ENCODE data around the gene RNU6-1.

Gene RNU6-1

DNA sequence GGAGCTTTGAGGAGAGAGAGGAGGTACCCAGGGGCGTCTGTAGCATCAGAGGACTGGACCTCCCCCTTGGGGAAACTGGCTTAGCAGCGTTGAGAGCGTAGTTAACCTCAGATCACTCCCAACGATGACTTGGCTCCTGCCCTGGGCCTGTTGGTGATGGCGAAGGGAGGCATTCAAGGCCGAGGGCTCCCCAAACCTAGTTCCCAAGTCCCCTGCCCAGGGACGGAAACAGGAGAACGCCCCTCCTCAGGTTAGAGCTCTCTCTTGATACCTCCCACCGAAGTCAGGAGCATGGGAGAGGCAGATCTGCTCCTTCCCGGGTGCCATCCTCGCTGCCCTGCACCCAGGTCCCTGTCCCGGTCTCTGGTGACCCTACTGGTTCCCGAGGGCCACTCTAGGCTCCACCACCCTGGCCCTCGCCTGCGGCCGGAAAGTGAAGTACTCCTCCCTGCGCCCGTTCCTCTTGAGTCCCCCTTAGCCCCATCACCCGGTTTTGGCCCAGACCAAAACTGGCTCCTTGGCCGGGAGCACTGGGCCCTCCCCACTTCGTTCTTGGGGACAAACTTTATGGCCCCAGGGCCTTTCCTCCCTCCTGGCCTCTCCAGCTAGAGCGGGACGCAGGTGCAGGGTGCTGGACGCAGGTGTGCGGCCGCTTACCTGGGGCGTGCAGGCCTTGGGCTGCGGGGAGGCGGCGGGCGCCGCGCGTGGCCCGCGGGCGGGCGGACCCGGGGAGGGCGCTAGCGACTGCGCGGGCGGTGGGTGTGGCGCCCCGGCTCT, 17.1 kb downstream of the RNU6-1 start:
- no peak for DNase-seq (ENCODE audit: low read depth in 1 of 2, low spot score in 1 of 2)

DNA sequence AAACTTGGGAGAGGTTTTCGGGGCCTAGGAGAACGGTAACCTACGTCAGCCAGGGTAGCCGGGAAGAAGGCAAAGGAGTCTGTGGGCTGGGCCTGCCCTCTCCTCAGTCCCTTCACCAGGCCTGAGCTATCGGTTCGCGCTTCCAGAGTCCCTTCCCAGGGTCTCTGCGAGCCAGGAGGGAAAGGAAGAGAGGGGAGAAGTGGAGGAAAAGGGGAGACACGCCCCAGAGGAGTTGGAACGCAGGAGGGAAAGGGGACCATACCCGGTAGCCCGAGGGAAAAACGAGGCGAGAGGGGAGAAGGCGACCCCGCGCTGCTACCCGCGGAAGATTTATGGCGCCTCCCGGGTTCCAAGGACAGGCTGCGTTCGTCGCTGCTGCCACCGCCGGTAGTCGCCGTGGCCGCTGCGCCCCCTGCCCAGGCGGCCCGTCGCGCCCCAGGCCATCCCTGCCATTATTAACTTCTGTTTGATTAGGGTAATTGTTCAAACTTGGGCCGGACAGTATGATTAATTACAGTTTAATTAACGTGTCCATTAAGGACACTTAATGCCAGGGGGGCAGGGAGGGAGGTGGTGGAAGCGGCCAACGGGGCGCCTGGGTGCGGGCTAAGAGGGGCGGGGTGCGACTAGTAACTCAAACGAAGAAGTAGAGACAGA, 17.9 kb downstream of the RNU6-1 start:
- no peak for DNase-seq (ENCODE audit: low read depth in 1 of 2, low spot score in 1 of 2)

DNA sequence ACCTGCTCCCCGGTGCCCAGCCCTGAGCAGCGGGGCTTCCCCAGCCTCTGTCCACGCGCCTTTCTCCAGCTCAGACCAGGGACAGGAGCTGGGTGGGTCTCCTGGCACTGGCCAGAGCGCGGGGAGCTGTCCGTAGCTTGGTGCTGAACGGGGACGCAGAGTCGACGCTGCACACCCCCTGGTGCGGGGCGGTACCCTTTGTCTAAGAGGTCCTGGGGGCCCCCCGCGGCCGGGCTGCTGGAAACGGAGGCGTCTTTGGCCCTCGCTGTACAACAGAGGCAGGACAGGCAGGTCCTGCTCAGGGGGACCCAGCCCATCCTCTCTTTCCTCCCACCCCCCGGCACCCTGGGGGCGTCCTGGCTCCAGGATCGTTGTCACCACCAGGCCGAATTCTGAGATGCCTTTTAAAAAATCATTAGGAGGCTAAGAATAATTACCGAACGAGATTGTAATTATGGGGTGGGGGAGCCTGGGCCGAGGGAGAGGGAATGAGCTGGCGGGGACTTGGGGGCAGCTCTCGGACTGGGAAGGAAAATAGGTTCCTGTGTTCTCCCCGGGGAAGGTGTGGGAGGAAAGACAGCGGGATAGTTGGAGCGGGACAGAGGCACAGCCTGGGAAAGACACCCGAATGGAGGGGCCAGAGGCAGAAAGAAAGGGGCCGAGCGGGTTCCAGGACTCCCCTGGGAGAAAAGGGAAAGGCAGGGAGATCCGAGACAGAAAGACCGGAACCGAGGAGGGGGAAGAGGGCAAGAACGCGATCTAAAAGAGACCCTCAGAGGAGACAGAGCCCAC, 18.7 kb downstream of the RNU6-1 start:
- no peak for DNase-seq (ENCODE audit: low read depth in 1 of 2, low spot score in 1 of 2)

DNA sequence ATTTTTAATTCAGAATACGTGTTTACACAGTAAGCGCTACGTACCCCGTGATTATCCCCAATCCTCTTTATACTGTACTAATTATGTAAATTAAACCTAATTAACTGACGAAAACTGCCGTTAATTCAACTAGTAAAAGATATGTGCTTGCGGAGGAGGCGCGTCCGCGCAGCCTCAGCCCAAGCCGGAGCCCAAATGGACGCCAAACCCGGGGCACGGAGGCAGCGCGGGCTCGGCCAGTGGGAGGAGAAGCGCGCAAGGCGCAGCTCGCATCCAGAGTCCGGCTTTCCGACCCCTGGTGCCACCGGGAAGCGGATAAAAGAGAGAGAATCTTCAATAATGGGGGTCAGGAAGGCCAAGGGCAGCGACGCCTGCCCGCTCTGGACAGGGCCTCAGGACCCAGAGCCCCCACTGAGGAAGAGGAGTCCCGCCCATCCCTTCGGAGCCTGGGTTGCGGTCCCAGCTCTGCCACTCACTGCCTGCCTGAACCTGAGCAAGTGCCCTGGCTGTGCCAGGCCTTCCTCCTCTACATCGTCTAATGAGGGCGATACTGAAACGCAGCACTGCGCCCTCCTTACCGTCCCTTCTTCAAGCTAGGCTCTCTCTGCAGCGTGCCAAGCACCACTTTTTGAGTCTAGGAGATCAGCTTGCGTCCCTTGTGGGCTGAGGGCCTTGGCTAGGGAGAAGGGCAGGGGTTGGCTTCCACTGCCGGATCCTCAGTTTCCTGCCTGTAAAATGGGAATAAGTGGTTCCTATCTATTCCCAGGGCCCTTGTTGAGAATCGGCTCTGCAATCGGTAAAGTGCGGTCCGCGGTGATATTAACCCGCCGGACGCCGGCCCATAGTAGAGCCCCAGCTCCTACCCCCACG, 19.5 kb downstream of the RNU6-1 start:
- DNase-seq (ENCODE audit: low read depth in 1 of 2, low spot score in 1 of 2) = no peak

DNA sequence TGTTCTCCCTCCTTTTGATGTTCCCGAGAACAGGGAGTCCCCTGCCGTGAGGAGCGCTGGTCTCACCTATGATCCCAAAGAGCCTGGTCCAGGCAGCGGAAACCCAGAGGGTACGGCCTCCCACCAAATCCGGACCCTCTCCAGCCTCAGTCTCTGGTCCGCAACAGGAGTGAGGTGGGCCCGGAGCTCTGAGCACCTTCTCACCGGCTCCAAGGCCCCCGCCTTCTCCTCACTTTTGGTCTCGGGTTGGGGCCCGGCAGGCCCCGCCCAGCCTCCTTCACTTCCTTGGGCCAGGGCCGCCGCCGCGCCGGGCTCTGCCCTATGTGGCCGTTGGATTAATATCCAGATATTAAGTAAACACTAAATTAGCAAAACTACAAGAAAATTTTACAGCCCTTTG, 20.2 kb downstream of the RNU6-1 start:
- DNase-seq (ENCODE audit: low read depth in 1 of 2, low spot score in 1 of 2) = no peak

DNA sequence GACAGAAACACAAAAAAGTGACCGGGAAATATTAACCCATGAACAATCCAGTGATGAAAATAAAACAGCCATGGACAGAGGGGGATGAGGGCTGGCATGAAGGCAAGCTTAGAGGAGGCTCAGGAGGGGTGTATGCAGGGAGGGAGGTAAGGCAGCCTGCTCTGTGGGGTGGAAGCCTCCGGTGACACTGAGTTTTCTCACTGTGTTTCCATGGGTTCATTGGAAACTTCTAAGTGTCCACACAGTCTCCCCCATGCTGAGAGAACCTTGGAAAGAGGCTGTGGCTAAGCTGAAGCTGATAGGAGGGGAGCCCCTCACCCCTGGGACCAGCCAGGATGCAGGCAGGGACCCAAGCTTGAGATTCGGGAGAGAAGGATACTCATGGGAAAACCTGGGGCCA, 21.4 kb downstream of the RNU6-1 start:
- DNase-seq (ENCODE audit: low read depth in 1 of 2, low spot score in 1 of 2) = no peak

DNA sequence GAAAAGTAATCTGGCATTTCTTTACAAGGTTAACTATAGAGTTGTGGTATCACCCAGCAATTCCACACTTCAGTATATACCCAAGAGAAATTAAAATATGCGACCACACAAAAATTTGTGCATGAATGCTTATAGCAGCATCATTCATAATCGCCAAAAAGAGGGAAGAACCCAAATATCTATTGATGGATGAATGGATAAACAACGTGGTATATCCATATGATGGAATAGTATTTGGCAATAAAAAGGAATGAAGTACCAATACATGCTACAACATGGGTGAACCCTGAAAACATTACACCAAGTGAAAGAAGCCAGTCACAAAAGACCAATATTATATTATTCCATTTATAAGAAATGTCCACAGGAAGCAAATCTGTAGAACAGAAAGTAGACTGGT, 23.2 kb downstream of the RNU6-1 start:
- DNase-seq (ENCODE audit: low read depth in 1 of 2, low spot score in 1 of 2) = no peak

DNA sequence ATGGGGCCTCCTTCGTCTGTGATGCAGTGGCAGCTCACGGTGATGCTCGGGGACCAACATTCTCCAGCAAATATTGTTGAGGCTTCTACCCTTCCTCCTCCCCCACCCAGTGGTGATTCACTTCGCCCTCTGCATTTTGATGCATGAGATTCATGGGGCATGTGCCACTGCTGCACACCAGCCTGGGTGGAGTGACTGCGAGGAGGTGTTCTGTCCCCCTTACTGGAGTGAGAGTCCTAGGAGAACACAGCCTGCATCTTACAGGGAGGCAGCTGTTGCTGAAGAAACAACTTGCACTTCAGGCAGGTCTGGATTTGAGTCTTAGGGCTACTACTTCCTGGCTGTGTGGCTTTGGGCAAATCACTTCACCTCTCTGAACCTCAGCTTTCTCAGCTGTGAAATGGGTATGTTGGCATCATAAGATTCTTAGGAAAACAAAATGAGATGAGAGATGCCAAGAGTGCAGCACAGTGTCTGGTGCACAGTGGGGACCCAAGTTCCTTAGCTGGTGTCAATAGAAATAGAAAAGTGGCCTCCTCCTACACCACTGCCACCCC, 24.7 kb downstream of the RNU6-1 start:
- no peak for DNase-seq (ENCODE audit: low read depth in 1 of 2, low spot score in 1 of 2)

DNA sequence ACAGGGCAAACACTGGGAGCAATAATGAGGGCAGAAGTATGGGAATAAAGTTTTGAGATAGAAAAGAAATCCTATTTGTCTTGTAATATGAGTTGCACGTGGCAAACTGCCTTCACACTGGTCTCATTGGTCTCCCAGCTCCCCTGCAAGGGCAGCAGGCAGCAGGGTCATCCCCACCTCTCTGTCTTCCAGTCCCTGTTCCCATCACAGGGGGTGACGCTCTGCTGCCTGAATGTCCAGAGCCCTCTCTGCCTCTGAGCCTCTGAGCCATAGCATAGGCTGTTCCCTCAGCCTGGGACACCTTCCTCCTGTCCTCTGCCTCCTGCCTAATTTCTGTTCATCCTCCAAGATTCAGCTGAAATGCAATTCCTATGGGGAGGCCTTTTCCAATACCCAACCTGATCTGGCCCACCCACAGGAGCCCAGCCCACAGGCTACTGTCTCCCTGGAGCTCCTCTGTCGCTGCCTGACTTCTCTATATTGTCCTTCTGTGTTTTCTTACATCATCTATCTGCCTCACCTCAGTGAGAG, 26.7 kb downstream of the RNU6-1 start:
- no peak for DNase-seq (ENCODE audit: low read depth in 1 of 2, low spot score in 1 of 2)

DNA sequence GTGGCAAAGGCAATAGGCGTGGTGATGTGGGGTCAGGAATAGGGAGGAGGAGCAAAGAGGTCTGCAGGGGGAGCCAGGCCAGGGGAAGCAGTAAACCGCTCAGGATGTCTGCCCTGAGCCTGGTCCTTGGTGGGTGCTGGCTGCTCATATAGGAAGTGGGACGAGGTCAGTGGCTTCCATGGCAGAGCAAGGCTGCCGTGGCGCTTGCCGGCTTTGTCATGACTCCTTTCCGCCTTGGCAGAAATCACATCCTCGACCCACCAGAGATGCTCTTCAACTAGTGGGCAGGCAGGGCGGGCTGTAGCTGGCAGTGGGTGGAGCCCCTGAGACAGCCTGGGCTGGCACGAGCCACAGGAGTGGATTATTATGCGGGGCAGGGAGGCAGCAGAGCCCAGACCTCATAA, 27.6 kb downstream of the RNU6-1 start:
- DNase-seq (ENCODE audit: low read depth in 1 of 2, low spot score in 1 of 2) = no peak

DNA sequence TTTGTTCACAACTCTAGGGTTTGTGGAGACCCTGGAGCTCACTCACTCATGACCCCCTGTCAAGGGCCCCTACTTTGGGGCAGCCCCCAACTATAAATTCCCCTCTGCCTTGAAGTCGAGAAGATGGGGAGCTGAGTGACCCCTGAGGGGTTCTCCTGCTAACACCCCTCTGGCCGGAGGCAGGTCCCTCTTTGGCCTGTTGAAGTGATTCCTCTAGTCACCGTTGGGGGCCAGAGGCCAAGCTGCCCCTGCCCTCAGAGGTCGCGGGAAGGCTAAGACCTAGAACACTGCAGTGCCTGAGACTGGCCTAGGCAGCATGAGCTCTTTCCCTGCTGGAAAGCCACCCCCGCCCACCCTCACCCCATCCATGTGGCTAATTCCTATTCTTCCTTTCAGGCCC, 30.0 kb downstream of the RNU6-1 start:
- DNase-seq (ENCODE audit: low read depth in 1 of 2, low spot score in 1 of 2) = no peak

DNA sequence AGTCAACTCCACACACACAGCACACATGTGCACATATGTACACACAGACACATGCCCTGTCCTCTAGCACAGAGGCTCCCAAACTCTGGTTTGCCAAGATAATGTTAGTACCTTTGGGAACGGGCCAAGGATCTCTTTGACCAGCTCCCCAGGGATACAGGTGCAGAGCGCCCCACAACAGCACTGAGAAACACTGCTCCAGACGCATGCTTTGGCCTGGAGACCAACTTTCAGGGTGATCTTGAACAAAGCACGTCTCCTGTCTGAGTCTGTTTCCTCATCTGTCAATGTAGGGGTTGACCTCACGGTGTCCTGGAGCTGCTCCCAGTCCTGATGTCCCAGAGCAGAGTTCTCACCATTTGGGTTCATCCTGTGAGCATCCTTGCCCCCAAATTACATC, 30.4 kb downstream of the RNU6-1 start:
- no peak for DNase-seq (ENCODE audit: low read depth in 1 of 2, low spot score in 1 of 2)

DNA sequence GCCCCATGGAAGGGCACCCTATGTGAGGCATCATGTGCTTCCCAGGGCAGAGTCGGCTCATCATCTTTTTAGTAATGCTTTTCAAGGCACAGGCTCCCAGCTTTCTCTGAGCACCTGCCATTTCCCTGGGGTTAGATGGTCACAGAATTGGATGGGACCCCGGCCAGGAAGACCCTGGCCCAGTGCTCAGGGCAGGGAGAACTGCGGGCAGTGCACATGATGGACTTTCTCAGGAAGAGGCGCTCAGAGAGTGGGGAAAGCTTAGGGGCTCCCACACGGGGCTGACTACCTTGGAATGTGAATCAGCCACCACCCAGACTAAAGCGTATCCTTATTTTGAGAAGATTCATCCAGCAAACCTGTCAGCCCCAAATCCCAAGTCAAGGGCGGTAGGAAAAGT, 31.0 kb downstream of the RNU6-1 start:
- no peak for DNase-seq (ENCODE audit: low read depth in 1 of 2, low spot score in 1 of 2)

DNA sequence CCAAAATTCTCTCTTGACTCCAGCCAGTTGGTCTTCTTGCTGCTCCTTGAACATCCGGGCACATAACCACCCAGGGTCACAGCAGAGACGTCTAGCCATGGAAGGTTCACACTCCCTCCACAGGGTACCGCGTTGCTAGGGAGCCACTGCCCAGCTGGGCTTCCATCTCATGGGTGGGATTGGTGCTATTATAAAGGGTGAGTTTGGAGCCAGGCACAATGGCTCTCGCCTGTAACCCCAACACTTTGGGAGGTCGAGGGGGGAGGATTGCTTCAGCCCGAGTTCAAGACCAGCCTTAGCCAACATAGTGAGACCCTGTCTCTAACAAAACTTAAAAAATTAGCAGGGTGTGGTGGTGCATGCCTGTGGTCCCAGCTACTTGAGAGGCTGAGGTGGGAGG, 32.0 kb downstream of the RNU6-1 start:
- DNase-seq (ENCODE audit: low read depth in 1 of 2, low spot score in 1 of 2) = no peak

DNA sequence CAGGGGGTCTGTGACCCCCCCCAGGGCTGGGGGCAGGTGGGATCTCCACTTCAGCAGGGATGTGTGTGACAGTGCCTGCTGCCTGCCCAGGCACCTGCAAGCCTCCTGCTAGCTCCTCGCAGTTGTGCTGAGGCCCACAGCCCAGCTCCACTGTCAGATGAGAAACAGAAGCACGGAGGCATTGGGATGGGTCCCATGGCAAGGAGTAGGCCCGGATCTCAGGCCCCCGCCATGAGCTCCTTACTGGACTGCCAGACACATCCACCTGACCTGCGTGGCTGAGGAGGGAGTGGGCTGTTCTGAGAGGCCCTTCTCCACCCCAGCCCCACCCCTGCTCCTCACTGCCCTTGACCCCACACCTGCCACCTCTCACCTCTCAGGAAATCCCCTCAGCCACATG, 32.7 kb downstream of the RNU6-1 start:
- DNase-seq (ENCODE audit: low read depth in 1 of 2, low spot score in 1 of 2) = no peak

DNA sequence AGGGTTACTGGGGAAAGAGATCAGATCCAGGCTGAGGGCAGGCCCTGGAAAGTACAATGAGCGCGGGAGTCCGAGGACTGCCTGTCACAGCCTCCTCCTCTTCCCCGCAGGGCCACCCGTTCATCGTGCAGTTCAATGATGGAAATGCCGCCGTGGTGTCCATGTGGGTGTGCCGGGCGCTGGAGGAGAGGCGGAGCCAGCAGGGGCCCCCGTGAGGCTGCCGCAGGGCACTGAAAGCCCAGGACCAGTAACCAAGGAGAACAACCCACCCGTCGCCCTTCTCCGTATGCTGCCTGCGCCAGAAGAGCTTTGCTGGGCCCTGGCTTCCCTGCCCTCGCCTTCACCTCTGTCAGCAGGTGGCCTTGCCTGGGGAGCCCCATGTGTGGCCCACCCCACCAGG, 33.3 kb downstream of the RNU6-1 start:
- DNase-seq (ENCODE audit: low read depth in 1 of 2, low spot score in 1 of 2) = no peak

DNA sequence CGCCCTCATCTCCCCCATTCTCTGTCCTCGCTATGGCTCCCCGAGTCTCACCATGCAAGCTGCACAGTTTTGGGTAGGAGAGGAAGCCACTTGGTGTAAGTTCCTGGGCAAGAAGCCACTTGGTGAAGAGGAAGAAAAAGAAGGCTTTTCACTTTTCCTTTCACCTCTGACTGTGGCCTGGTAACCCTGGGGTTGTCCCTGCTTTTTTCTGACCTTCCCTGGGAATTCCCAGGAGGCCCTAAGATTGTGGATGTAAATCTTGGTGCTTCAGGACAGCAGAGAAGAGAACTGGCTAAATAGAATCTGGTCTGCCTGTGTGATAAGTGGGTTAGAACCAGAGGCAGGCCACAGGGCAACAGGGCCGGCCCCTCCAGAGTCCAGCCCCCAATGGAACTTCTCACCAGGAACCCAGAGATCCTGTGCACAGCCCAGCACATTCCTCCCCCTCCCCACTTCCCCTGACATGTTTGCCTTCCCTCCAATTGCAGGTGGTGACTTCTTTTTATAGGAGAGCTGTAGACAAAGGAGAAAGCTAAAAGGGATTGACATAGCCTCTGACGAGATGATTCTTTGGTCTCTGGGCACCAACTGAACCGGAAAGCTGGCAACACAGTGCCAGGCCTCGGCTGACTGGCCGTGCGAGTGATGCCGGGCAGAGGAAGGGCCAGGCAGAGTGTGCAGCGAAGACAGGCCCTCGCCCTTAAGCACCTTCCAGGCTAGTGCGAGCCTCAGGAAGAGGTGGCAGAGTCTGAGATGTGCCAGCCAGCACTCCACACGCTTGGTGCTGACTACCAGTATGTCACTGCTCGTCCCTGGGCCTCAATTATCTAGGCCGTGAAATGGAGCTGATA, 34.0 kb downstream of the RNU6-1 start:
- DNase-seq (ENCODE audit: low read depth in 1 of 2, low spot score in 1 of 2) = no peak

DNA sequence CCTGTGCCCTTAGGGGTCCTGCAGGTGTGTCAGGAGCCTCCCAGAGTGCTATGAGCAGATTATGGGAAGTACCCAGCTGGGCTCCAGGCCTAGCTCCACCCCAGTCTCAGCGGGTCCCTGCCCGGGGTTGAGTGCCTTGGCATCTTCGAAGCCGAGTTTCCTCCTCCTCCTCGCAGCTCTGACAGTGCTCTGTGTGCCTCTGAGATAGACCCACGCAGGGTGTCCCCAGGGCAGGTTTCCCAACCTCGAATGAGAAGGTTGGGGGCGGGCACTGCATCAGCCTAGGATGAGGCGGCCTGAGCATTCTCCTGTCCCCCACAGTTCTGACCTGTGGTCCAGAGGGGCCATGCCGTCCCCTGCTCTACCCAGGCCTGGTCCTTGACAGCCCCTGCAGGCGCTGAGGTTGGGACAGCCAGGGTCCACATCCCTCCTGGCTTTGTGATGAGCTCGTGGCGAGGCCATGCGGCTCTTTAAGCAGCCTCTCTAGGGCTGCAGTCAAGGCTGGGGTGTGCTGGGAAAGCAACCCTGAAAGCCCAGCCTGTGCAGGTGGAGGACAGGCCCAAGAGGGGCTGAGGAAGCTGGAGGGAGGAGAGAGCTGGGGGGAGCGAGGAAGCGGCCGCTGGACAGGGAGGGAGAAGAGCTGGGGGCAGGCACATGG, 34.7 kb downstream of the RNU6-1 start:
- no peak for DNase-seq (ENCODE audit: low read depth in 1 of 2, low spot score in 1 of 2)
